Measurements from ENCODE around the gene MROH8. TPM values are rescaled to one million over a fixed set of nuclear protein-coding genes. Genes with fewer than 3 reads are reported as not detected.

MROH8 gene
- polyA plus RNA-seq, 1 of the 3 experiments (the other 2 are of a cell fraction): 3.5 TPM

DNA sequence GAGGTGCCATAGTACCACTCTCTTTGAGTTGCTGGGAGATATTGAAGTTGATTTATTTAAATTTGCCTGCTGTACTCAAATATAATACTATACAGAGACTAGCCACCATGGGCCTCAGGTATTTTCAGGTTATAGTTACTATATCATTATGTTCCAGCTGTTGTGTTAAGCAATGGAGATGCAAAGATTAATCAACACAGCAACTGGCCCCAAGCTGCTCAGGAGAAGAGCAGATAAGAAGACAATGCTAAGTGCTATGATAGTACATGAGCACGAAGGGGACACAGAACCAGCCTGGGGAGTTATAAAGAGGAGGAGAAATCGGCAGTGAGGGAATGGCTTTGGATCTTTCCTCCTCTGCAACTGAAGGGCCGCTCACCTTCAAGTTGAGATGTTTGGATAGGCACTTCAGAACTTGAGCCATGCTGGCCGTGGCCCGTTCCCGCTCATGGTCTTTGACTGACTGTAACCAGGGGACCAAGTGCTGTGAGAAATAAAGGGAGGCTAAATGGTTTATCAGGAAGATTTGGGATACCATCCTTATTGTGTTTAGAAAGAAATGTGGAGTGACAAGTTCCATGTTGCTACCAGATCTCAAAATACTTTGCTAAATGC is 24.6 kb downstream of the MROH8 start:
- H3K4me3 ChIP-seq (ENCODE audit: low read depth in 2 of 2, low read length in 1 of 2): no peak overlapping the region
- POLR2A ChIA-PET: no interaction called here

DNA sequence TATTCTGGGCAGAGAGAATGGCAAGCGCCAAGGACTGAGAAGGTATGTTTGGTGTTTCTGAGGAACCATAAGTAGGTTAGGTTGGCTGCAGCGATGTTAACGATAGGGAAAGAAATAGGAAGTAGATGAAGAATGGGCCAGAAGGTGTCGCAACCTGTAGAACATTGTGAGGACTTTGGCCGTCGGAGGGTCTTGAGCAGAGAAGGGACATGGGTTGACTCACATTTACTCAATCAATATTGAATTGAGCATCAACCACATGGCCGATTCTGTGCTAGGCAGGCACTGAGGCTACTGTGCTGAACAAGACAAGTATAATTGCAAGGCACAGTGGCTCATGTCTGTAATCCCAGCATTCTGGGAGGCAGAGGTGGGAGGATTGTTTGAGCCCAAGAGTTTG is 27.1 kb downstream of the MROH8 start:
- Histone ChIP-seq H4K20me1 (ENCODE audit: insufficient read depth) (no peaks in the 10 kb centered on the region), H3K27ac (ENCODE audit: low read depth in 2 of 2, low read length in 1 of 2) (no peak overlapping the region), H3K4me1 (ENCODE audit: control insufficient read depth in 1 of 2, insufficient read depth in 2 of 2, low read depth in 1 of 2, low read length in 1 of 2) (no peaks in the 10 kb centered on the region), H3K9me2 (no peaks in the 10 kb centered on the region), H3K9ac (no peak overlapping the region), H3K27me3 (ENCODE audit: insufficient read depth) (no peaks in the 10 kb centered on the region), H2AFZ (ENCODE audit: low read depth) (no peak overlapping the region), H3K79me2 (ENCODE audit: insufficient read depth) (no peaks in the 10 kb centered on the region), H3K4me2 (no peak overlapping the region), H3K4me3 (ENCODE audit: low read depth in 2 of 2, low read length in 1 of 2) (no peak overlapping the region), H3F3A (replicated peaks; ENCODE audit: insufficient read depth) (no peaks in the 10 kb centered on the region), H3K9me3 (no peaks in the 10 kb centered on the region), H3K36me3 (replicated peaks in 1 of 2; ENCODE audit: control insufficient read depth in 1 of 2, insufficient read depth in 2 of 2, low read length in 1 of 2) (no peaks in the 10 kb centered on the region)
- 88% methylated on average over 7 of the region's 7 CpGs for WGBS (ENCODE audit: low lambda C conversion rate)
- DNase-seq: no peak
- ChIA-PET POLR2A (no interaction called here), CTCF (no interaction called here)
- TF ChIP-seq YY1 (IDR thresholded peaks at IDR 0.05; ENCODE audit: low read depth) (no peak), ELF1 (IDR thresholded peaks at IDR 0.05) (no peak), REST (IDR thresholded peaks at IDR 0.05; ENCODE audit: low read depth, low read length) (no peak), TAF1 (IDR thresholded peaks at IDR 0.05; ENCODE audit: borderline replicate concordance, low read depth, low read length) (no peak), MEF2A (IDR thresholded peaks at IDR 0.05; ENCODE audit: borderline replicate concordance, low read depth) (no peak), TEAD4 (IDR thresholded peaks at IDR 0.05; ENCODE audit: borderline replicate concordance, insufficient read depth) (no peak), NFIC (IDR thresholded peaks at IDR 0.05; ENCODE audit: borderline replicate concordance) (no peak), RAD21 (IDR thresholded peaks at IDR 0.05; ENCODE audit: low read length) (no peak), RXRA (IDR thresholded peaks at IDR 0.05; ENCODE audit: borderline replicate concordance, low read depth) (no peak), MAX (IDR thresholded peaks at IDR 0.05; ENCODE audit: low read depth) (no peak), GABPA (IDR thresholded peaks at IDR 0.05; ENCODE audit: low read depth) (no peak), CTCF (IDR thresholded peaks at IDR 0.05) (no peak), PBX3 (IDR thresholded peaks at IDR 0.05) (no peak), TCF12 (IDR thresholded peaks at IDR 0.05) (no peak), MXI1 (IDR thresholded peaks at IDR 0.05; ENCODE audit: low read depth, low read length) (no peak), FOXJ3 (CRISPR knock-in tag; IDR thresholded peaks at IDR 0.05) (no peak)

More for the DNA sequence above, 24.6 kb downstream of the MROH8 start:
- no peaks in the 10 kb centered on the region for H3K9me2 ChIP-seq
- H3K4me2 ChIP-seq: no peak overlapping the region
- no peaks in the 10 kb centered on the region for H4K20me1 ChIP-seq (ENCODE audit: insufficient read depth)
- CTCF ChIA-PET: interaction anchor here (1.4 kb wide), 1 partner anchor 409 kb away, joined by 3 read pairs; no protein-coding TSS in a partner anchor
- TF ChIP-seq ZBTB33 (IDR thresholded peaks at IDR 0.05; ENCODE audit: borderline replicate concordance, low read depth) (no peak), JUND (IDR thresholded peaks at IDR 0.05) (no peak)
- H3K79me2 ChIP-seq (ENCODE audit: insufficient read depth): no peaks in the 10 kb centered on the region
- no peaks in the 10 kb centered on the region for H3K4me1 ChIP-seq (ENCODE audit: control insufficient read depth in 1 of 2, insufficient read depth in 2 of 2, low read depth in 1 of 2, low read length in 1 of 2)
- H3K27me3 ChIP-seq (ENCODE audit: insufficient read depth): no peaks in the 10 kb centered on the region
- 85% methylated on average over 6 of the region's 6 CpGs for WGBS (ENCODE audit: low lambda C conversion rate)
- no peak overlapping the region for H3K9ac ChIP-seq
- H3K36me3 ChIP-seq (replicated peaks in 1 of 2; ENCODE audit: control insufficient read depth in 1 of 2, insufficient read depth in 2 of 2, low read length in 1 of 2): no peaks in the 10 kb centered on the region
- no peak for DNase-seq
- no peaks in the 10 kb centered on the region for H3F3A ChIP-seq (replicated peaks; ENCODE audit: insufficient read depth)
- H3K27ac ChIP-seq (ENCODE audit: low read depth in 2 of 2, low read length in 1 of 2): no peak overlapping the region
- H2AFZ ChIP-seq (ENCODE audit: low read depth): no peak overlapping the region
- no peaks in the 10 kb centered on the region for H3K9me3 ChIP-seq
